ENCODE results near the gene ADAMTS9.

DNA sequence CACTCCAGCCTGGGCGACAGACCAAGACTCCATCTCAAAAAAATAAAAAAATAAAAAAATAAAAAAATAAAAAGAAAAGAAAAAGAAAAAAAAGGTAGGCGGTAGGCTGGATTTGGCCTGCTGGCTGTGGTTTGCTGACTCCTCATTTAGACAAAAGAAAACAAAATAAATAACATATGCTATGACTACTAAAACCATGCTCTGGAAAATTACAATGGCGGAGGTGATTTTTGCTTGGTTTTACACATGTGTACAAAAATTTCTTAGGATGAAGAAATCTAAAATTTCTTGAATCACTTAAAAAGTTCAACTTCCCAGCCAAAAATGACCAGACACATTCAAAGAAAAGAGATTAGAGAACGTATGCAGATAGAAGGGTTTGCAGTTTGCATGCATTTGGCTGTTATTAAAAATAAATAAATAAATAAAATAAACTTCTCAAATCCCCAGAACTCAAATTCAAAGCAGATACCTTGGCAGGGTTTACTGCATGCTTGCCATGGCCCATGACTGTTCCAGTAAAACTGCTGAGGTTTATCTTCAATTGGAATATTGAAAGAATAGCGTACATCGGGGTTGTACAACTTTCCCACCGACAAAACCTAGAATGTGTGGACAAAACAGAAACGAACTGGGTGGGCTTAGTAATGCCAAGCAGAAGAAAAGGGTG lies 65.9 kb downstream of the ADAMTS9 start:
- no peak for TF ChIP-seq POLR2A (IDR thresholded peaks at IDR 0.05)
- TF ChIP-seq, protein P1, sequence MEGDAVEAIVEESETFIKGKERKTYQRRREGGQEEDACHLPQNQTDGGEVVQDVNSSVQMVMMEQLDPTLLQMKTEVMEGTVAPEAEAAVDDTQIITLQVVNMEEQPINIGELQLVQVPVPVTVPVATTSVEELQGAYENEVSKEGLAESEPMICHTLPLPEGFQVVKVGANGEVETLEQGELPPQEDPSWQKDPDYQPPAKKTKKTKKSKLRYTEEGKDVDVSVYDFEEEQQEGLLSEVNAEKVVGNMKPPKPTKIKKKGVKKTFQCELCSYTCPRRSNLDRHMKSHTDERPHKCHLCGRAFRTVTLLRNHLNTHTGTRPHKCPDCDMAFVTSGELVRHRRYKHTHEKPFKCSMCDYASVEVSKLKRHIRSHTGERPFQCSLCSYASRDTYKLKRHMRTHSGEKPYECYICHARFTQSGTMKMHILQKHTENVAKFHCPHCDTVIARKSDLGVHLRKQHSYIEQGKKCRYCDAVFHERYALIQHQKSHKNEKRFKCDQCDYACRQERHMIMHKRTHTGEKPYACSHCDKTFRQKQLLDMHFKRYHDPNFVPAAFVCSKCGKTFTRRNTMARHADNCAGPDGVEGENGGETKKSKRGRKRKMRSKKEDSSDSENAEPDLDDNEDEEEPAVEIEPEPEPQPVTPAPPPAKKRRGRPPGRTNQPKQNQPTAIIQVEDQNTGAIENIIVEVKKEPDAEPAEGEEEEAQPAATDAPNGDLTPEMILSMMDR (IDR thresholded peaks at IDR 0.05): no peak
- TF ChIP-seq EP300 (IDR thresholded peaks at IDR 0.05; ENCODE audit: low read depth): no peak
